Hepatocyte (in vitro differentiated cells): ENCODE results near the gene SHFL. TPM values are rescaled to one million over a fixed set of nuclear protein-coding genes. Genes with fewer than 3 reads are reported as not detected.

Experiments used
- DNase-seq: peaks from one replicate; pipeline ENCODE4 v3.0.0-alpha.2; 2016; ENCODE audit warnings: low spot score
- H2AFZ ChIP-seq: fragments of 200-600 bp; sonication (generic); 2 replicates; pipeline ENCODE4 v1.6.0; 2016; ENCODE audit warnings: antibody characterized with exemption, mild to moderate bottlenecking
- H3K27ac ChIP-seq: fragments of 200-600 bp; sonication (generic); 2 replicates; pipeline ENCODE4 v1.5.1; 2016; ENCODE audit warnings: mild to moderate bottlenecking
- H3K27me3 ChIP-seq: fragments of 200-600 bp; sonication (generic); 2 replicates; pipeline ENCODE4 v1.6.1; 2016
- H3K36me3 ChIP-seq: fragments of 200-600 bp; sonication (generic); replicated peaks from 2 replicates; pipeline ENCODE4 v1.5.1; 2016; ENCODE audit warnings: low read depth; ENCODE audit not compliant: insufficient read depth
- H3K4me1 ChIP-seq: fragments of 200-600 bp; sonication (generic); 2 replicates; pipeline ENCODE4 v1.5.1; 2016; ENCODE audit warnings: mild to moderate bottlenecking, moderate library complexity; ENCODE audit not compliant: insufficient read depth
- H3K4me2 ChIP-seq: fragments of 200-600 bp; sonication (generic); 2 replicates; pipeline ENCODE4 v1.6.0; 2016
- H3K4me3 ChIP-seq: fragments of 200-600 bp; sonication (generic); 2 replicates; pipeline ENCODE4 v1.5.1; 2016; ENCODE audit warnings: mild to moderate bottlenecking
- H3K79me2 ChIP-seq: fragments of 200-600 bp; sonication (generic); 2 replicates; pipeline ENCODE4 v1.6.0; 2017; ENCODE audit warnings: mild to moderate bottlenecking
- H3K9me2 ChIP-seq: fragments of 200-600 bp; sonication (generic); replicated peaks from 2 replicates; pipeline ENCODE4 v1.6.0; 2017; ENCODE audit warnings: mild to moderate bottlenecking; ENCODE audit not compliant: insufficient read depth
- H3K9me3 ChIP-seq: fragments of 200-600 bp; sonication (generic); 2 replicates; pipeline ENCODE4 v1.5.1; 2016; ENCODE audit warnings: low read depth, mild to moderate bottlenecking
- H4K20me1 ChIP-seq: fragments of 200-600 bp; sonication (generic); 2 replicates; pipeline ENCODE4 v1.6.0; 2016; ENCODE audit warnings: mild to moderate bottlenecking; ENCODE audit not compliant: insufficient read depth, poor library complexity, severe bottlenecking
- EZH2 ChIP-seq: fragments of 200-600 bp; sonication (generic); IDR thresholded peaks from 2 replicates; pipeline ENCODE4 v1.6.1; 2016; ENCODE audit warnings: antibody characterized with exemption, mild to moderate bottlenecking, borderline replicate concordance
- EZH2phosphoT487 ChIP-seq: fragments of 200-600 bp; sonication (generic); IDR thresholded peaks from one replicate; pipeline ENCODE4 v1.6.1; 2018; ENCODE audit warnings: antibody characterized with exemption, mild to moderate bottlenecking, low read depth, moderate library complexity; ENCODE audit not compliant: unreplicated experiment, severe bottlenecking
- WGBS: methylation state at CpG from one replicate; pipeline ENCODE4 v1.1.6; 2016; ENCODE audit warnings: low lambda C conversion rate; ENCODE audit errors: missing lambda C conversion rate; 5-methylcytosine and 5-hydroxymethylcytosine counted together
- polyA plus RNA-seq: library from polyadenylated mRNA; unstranded; fragments of >200 nt; fragmentation: Nextera tagmentation; extraction: Ambion mirVana; gene quantifications from 2 replicates; pipeline ENCODE4 v1.2.1, GENCODE V29; 2016
- total RNA-seq: library from RNA; depleted of rRNA; stranded (reverse); fragments of >200 nt; gene quantifications from 2 replicates; pipeline ENCODE4 v1.2.3, GENCODE V29; 2014
- TF ChIP-seq, protein P1 (sequence below): fragments of 200-600 bp; sonication (generic); IDR thresholded peaks from 2 replicates; pipeline ENCODE4 v1.5.1; 2016; ENCODE audit warnings: antibody characterized with exemption, mild to moderate bottlenecking; ENCODE audit not compliant: poor library complexity

The SHFL gene
- total and polyA plus RNA-seq, 2 experiments from 2014 or later, result 26.0 to 48.7 TPM

DNA sequence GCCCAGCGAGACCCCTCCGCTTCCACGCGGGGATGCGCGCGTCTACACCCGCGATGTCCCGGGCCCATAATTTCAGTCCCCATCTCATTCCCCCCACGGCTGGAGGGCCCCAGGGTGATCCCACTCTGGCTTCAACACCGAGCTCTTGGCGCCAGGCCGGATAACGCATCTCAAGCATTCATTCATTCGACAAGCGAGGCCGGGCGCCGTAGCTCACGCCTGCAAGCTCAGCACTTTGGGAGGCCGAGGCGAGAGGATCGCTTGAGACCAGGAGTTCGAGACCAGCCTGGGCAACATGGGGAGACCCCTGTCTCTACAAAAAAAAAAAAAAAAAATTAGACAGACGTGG lies 10.5 kb downstream of the SHFL start:
- Histone ChIP-seq H3K4me1 (peaks cover 8% of the 10 kb centered on the region), H4K20me1 (no peaks in the 10 kb centered on the region), H3K27me3 (no peaks in the 10 kb centered on the region), H2AFZ (peak overlapping the region; percentile 98), H3K9me3 (no peaks in the 10 kb centered on the region), H3K36me3 (no peaks in the 10 kb centered on the region), H3K4me3 (peak overlapping the region; percentile 39), H3K27ac (peak overlapping the region; percentile 46), H3K9me2 (no peaks in the 10 kb centered on the region), H3K79me2 (no peaks in the 10 kb centered on the region), H3K4me2 (peak overlapping the region; percentile 97)
- TF ChIP-seq, protein P1, sequence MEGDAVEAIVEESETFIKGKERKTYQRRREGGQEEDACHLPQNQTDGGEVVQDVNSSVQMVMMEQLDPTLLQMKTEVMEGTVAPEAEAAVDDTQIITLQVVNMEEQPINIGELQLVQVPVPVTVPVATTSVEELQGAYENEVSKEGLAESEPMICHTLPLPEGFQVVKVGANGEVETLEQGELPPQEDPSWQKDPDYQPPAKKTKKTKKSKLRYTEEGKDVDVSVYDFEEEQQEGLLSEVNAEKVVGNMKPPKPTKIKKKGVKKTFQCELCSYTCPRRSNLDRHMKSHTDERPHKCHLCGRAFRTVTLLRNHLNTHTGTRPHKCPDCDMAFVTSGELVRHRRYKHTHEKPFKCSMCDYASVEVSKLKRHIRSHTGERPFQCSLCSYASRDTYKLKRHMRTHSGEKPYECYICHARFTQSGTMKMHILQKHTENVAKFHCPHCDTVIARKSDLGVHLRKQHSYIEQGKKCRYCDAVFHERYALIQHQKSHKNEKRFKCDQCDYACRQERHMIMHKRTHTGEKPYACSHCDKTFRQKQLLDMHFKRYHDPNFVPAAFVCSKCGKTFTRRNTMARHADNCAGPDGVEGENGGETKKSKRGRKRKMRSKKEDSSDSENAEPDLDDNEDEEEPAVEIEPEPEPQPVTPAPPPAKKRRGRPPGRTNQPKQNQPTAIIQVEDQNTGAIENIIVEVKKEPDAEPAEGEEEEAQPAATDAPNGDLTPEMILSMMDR, result no peak
- no peak for TF ChIP-seq EZH2
- no peak for TF ChIP-seq EZH2phosphoT487
- DNase-seq, result no peak
- 58% methylated on average over 20 of the region's 26 CpGs for WGBS

DNA sequence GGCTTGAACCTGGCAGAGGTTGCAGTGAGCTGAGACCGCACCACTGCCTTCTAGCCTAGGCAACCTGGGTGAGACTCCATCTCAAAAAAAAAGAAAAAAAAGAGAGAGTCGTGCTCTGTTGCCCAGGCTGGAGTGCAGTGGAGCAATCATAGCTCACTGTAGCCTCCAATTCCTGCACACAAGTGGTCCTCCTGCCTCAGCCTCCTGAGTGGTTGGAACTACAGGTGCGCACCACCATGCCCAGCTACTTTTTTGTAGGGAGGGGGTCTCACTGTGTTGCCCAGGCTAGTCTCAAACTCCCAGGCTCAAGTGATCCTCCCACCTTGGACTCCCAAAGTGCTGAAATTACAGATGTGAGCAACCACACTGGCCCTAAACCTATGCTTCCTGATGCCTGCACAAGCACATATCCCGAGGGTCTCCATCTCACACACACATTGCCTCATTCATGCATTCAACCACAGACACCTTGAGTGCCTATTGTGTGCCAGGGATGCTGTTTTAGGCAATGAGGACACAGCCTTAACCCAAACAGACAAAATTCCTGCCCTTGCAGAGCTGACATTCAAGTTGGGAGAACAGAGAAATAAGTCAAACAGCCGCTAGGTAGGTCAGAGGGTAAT lies 14.2 kb downstream of the SHFL start:
- WGBS, result 87% methylated on average over 5 of the region's 5 CpGs
- Histone ChIP-seq H3K4me1 (peaks cover 8% of the 10 kb centered on the region), H3K4me3 (no peak overlapping the region), H3K27me3 (no peaks in the 10 kb centered on the region), H3K79me2 (no peaks in the 10 kb centered on the region), H3K9me3 (no peaks in the 10 kb centered on the region), H3K36me3 (no peaks in the 10 kb centered on the region), H2AFZ (no peak overlapping the region), H3K27ac (no peak overlapping the region), H3K9me2 (no peaks in the 10 kb centered on the region), H3K4me2 (no peak overlapping the region), H4K20me1 (no peaks in the 10 kb centered on the region)
- DNase-seq, result no peak
- TF ChIP-seq EZH2, result no peak
- TF ChIP-seq, protein P1, result no peak
- TF ChIP-seq EZH2phosphoT487, result no peak

DNA sequence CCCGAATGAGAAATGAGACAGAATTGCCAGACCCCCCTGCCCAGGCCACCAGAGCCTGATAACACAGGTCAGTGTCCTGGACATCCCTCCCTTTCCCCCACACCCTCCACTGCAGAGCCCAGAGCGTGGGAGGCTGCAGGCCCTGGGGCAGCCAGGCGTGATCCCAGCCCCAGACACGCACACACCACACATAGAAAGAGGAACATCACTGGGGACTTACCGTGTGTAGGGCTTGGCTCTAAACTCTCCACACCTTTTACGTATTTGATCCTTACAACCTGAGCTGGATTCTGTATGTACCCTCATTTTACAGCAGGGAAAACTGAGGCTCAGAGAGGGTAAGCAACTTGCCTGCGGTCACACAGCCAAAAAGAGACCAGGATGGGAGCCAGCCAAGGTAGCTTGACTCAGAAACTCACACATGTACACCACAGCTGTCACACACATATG lies 16.7 kb downstream of the SHFL start:
- H3K4me3 ChIP-seq, result no peak overlapping the region
- 82% methylated on average over 7 of the region's 7 CpGs for WGBS

More for the DNA sequence above, 16.7 kb downstream of the SHFL start:
- no peaks in the 10 kb centered on the region for H3K27me3 ChIP-seq
- H2AFZ ChIP-seq, result no peak overlapping the region
- H3K79me2 ChIP-seq, result peaks cover 16% of the 10 kb centered on the region
- no peaks in the 10 kb centered on the region for H3K9me2 ChIP-seq
- H4K20me1 ChIP-seq, result no peaks in the 10 kb centered on the region
- H3K9me3 ChIP-seq, result no peaks in the 10 kb centered on the region
- TF ChIP-seq, protein P1, result no peak
- TF ChIP-seq EZH2phosphoT487 (no peak), EZH2 (no peak)
- H3K27ac ChIP-seq, result no peak overlapping the region
- no peaks in the 10 kb centered on the region for H3K36me3 ChIP-seq
- DNase-seq, result no peak
- H3K4me2 ChIP-seq, result no peak overlapping the region
- peaks cover 7% of the 10 kb centered on the region for H3K4me1 ChIP-seq
